Endothelial cell of umbilical vein (primary cell): Measurements from ENCODE around the gene KCNJ6. TPM values are rescaled to one million over a fixed set of nuclear protein-coding genes. Genes with fewer than 3 reads are reported as not detected.

Source experiments
- BruUV-seq: library from RNA; stranded (reverse); fragments of 400-500 nt; replicated peaks from 2 replicates; lab custom pipeline; 2021; lab: Mats Ljungman, UMichigan
- CTCF ChIA-PET: fragments of 300-600, 350-600 bp; sonication (Branson Sonifier 250); formaldehyde crosslinking; loops from one replicate; lab custom pipeline; 2021; ENCODE audit warnings: antibody characterized with exemption, inconsistent platforms; lab: Charles Lee
- POLR2A ChIA-PET: fragments of 300-600, 350-600 bp; sonication (Branson Sonifier 250); formaldehyde crosslinking; loops from one replicate; lab custom pipeline; 2021; ENCODE audit warnings: antibody characterized with exemption, inconsistent platforms; lab: Charles Lee
- DNase-seq: peaks from one replicate; pipeline ENCODE4 v3.0.0-alpha.2; 2011; ENCODE audit warnings: low read depth, low spot score
- FAIRE-seq: peaks from 2 replicates; lab custom pipeline; 2011; peaks lifted over from hg19 to GRCh38; lab: Jason Lieb, UNC
- H2AFZ ChIP-seq: 2 replicates; pipeline ENCODE4 v1.6.0; 2012; ENCODE audit warnings: low read depth, low read length, control low read depth, inconsistent platforms
- H3K27ac ChIP-seq: 2 replicates; pipeline ENCODE4 v1.5.1; 2011; ENCODE audit warnings: low read depth, mild to moderate bottlenecking, control low read depth, low read length, moderate library complexity; ENCODE audit not compliant: insufficient read depth
- H3K27me3 ChIP-seq, 2 experiments: 2 replicates each; pipeline versions ENCODE4 v1.6.0 to v1.6.1; 2011; ENCODE audit warnings: low read length in 2 of 2, mixed read lengths in 1 of 2; ENCODE audit not compliant: control insufficient read depth in 2 of 2, insufficient read depth in 2 of 2
- H3K36me3 ChIP-seq, 2 experiments: 2 replicates in 1 of 2; 3 replicates in 1 of 2; pipeline ENCODE4 v1.5.1; 2011; ENCODE audit warnings: low read length in 2 of 2, mild to moderate bottlenecking in 1 of 2, moderate library complexity in 1 of 2; ENCODE audit not compliant: control insufficient read depth in 2 of 2, insufficient read depth in 2 of 2; ENCODE audit errors: extremely low read depth in 1 of 2
- H3K4me1 ChIP-seq: 3 replicates; pipeline ENCODE4 v1.5.1; 2011; ENCODE audit warnings: mild to moderate bottlenecking, low read length; ENCODE audit not compliant: control insufficient read depth, insufficient read depth; ENCODE audit errors: extremely low read depth
- H3K4me2 ChIP-seq: 2 replicates; pipeline ENCODE4 v1.6.1; 2011; ENCODE audit warnings: low read length, control low read depth, mixed read lengths; ENCODE audit not compliant: insufficient read depth
- H3K4me3 ChIP-seq, 3 experiments: fragments of 200-600 bp in 1 of 3; sonication (generic), shearing (Covaris generic) in 1 of 3; replicated peaks in 1 of 3; 2 replicates each; pipeline ENCODE4 v1.5.1; 2011 to 2016; ENCODE audit warnings: control low read depth in 3 of 3, low read length in 3 of 3, mild to moderate bottlenecking in 2 of 3, inconsistent platforms in 1 of 3, low read depth in 1 of 3, moderate library complexity in 1 of 3; ENCODE audit not compliant: insufficient read depth in 1 of 3
- H3K79me2 ChIP-seq: 2 replicates; pipeline ENCODE4 v1.6.0; 2012; ENCODE audit warnings: low read length, inconsistent platforms; ENCODE audit not compliant: control insufficient read depth, insufficient read depth
- H3K9ac ChIP-seq: replicated peaks from 2 replicates; pipeline ENCODE3; 2011; ENCODE audit warnings: low read length, control low read depth; ENCODE audit not compliant: insufficient read depth; ENCODE audit errors: extremely low read depth
- H3K9me1 ChIP-seq: replicated peaks from 3 replicates; pipeline ENCODE4 v1.6.0; 2011; ENCODE audit warnings: mild to moderate bottlenecking, low read length; ENCODE audit not compliant: control insufficient read depth, insufficient read depth; ENCODE audit errors: extremely low read depth
- H3K9me3 ChIP-seq: replicated peaks from 2 replicates; pipeline ENCODE4 v1.5.1; 2012; ENCODE audit warnings: low read length, inconsistent platforms; ENCODE audit not compliant: control insufficient read depth, insufficient read depth
- H4K20me1 ChIP-seq: replicated peaks from 2 replicates; pipeline ENCODE3; 2011; ENCODE audit warnings: mild to moderate bottlenecking, low read length; ENCODE audit not compliant: control insufficient read depth, insufficient read depth; ENCODE audit errors: extremely low read depth
- CTCF ChIP-seq, 2 donors: IDR thresholded peaks; 1 replicate in 1 of 2; 2 replicates in 1 of 2; pipeline ENCODE4 v1.5.1; 2011; ENCODE audit warnings: low read length in 2 of 2, mild to moderate bottlenecking in 2 of 2, moderate library complexity in 2 of 2, control low read depth in 1 of 2, inconsistent platforms in 1 of 2, low read depth in 1 of 2; ENCODE audit not compliant: insufficient read depth in 1 of 2; ENCODE audit errors: extremely low read depth in 1 of 2
- FOS ChIP-seq: IDR thresholded peaks from 2 replicates; pipeline ENCODE4 v1.6.1; 2011; ENCODE audit warnings: mild to moderate bottlenecking, low read length, moderate library complexity, borderline replicate concordance; ENCODE audit not compliant: insufficient read depth
- MYC ChIP-seq: IDR thresholded peaks from one replicate; pipeline ENCODE4 v1.6.1; 2011; ENCODE audit warnings: mild to moderate bottlenecking, low read depth, low read length
- POLR2A ChIP-seq: IDR thresholded peaks from 2 replicates; pipeline ENCODE4 v1.6.1; 2012; ENCODE audit warnings: low read depth, mild to moderate bottlenecking, control low read depth, low read length
- dilution Hi-C: fragments of 300-500 bp; cut with MboI; formaldehyde crosslinking; loops from one replicate; pipeline ENCODE4 v1.15.0; 2019; ENCODE audit warnings: low sequenced_read_pairs; ENCODE audit not compliant: extremely low pct_ligation_motif_present
- intact Hi-C: fragments of 100-400 bp; cut with micrococcal nuclease; formaldehyde crosslinking; loops from one replicate; pipeline ENCODE4 v1.10.0; 2022
- polyA plus RNA-seq, 4 experiments: library from polyadenylated mRNA; depleted of rRNA in 3 of 4; stranded (reverse) in 3 of 4; unstranded in 1 of 4; fragments of >200 nt; gene quantifications; 2 replicates each; pipeline versions ENCODE4 v1.2.1 to v1.2.3, GENCODE V29; 2011 to 2012; ENCODE audit warnings: missing spikeins in 1 of 4
- total RNA-seq: library from RNA; stranded (reverse); gene quantifications from 2 replicates; pipeline ENCODE4 v1.2.3, GENCODE V29; 2021

KCNJ6 gene
- total and polyA plus RNA-seq, 2 donors (not counting 3 experiments of a cell fraction or from before 2014, with no cell fraction given) = not detected

GRCh38 chr21:37560385-37560784, 355.9 kb downstream of the KCNJ6 start:
- H3K4me3 ChIP-seq = no peak overlapping the region
- DNase-seq (no peak), FAIRE-seq (no peak)
- H3K9ac ChIP-seq = no peak overlapping the region
- intact Hi-C loops (loop anchor here (5.0 kb wide), 1 partner anchor 188 kb away; no protein-coding TSS in a partner anchor), dilution Hi-C loops (no loop called here)
- no peaks in the 10 kb centered on the region for H4K20me1 ChIP-seq
- no peaks in the 10 kb centered on the region for H3K79me2 ChIP-seq
- H3K9me3 ChIP-seq = no peaks in the 10 kb centered on the region
- no peak overlapping the region for H3K4me2 ChIP-seq
- H2AFZ ChIP-seq = no peak overlapping the region
- no TSS peak for BruUV-seq
- ChIA-PET CTCF (interaction anchor here (1.0 kb wide), 1 partner anchor 10 kb away, joined by 3 read pairs; no protein-coding TSS in a partner anchor), POLR2A (no interaction called here)
- peaks cover 0 to 5% of the 10 kb centered on the region in 2 experiments for H3K27me3 ChIP-seq
- no peaks in the 10 kb centered on the region for H3K36me3 ChIP-seq
- no peaks in the 10 kb centered on the region for H3K9me1 ChIP-seq
- H3K27ac ChIP-seq = no peak overlapping the region
- peaks cover 14% of the 10 kb centered on the region for H3K4me1 ChIP-seq
- TF ChIP-seq FOS (no peak), POLR2A (no peak), MYC (no peak)

DNA sequence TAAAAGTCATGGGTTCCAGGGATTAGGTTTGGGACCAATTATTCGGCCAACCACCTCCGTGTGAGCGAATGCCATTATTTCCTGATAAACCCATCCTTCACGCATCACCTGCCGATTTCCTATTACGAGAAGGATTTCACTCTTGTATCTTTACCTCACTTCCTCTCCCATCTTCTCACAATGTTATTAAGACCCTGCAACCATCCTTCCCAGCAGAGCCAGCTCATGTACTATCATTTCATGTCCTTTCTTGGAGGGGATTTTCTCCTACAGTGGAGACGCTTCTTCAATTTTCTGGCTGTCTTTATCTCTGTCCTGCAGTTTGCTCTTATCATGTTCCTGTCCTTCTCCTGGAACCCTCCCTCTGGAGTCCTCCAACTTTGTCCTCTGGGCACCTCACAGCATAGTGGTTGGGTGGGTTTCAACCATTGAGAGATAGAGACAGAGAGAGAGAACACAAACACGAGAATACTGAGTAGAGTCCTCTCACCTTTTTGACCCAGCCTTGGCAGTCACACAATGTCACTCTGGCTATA, 357.5 kb downstream of the KCNJ6 start:
- TF ChIP-seq CTCF (IDR thresholded peaks at IDR 0.05; ENCODE audit: extremely low read depth in 1 of 2, insufficient read depth in 1 of 2, low read depth in 1 of 2, low read length in 2 of 2) = no peak
- no peak for TF ChIP-seq MYC
- intact Hi-C loops = no loop called here
- H4K20me1 ChIP-seq = no peaks in the 10 kb centered on the region
- dilution Hi-C loops = no loop called here
- no TSS peak for BruUV-seq
- no peak for DNase-seq
- no peak overlapping the region for H3K27ac ChIP-seq
- no peak overlapping the region for H3K4me2 ChIP-seq
- no peak overlapping the region for H3K4me3 ChIP-seq
- no peaks in the 10 kb centered on the region for H3K9me3 ChIP-seq
- CTCF ChIA-PET = no interaction called here
- H3K27me3 ChIP-seq = peaks cover 2 to 9% of the 10 kb centered on the region in 2 experiments
- POLR2A ChIA-PET = no interaction called here
- no peaks in the 10 kb centered on the region for H3K9me1 ChIP-seq
- H2AFZ ChIP-seq = no peak overlapping the region
- no peak for FAIRE-seq
- H3K79me2 ChIP-seq = no peaks in the 10 kb centered on the region
- peaks cover 3% of the 10 kb centered on the region for H3K4me1 ChIP-seq
- H3K9ac ChIP-seq = no peak overlapping the region
- H3K36me3 ChIP-seq = no peaks in the 10 kb centered on the region
